ENCODE measurements around the gene VIT.

VIT gene

GRCh38 chr2:36711741-36712314 lies 15.3 kb downstream of the VIT start:
- DNase-seq (ENCODE audit: low spot score) = no peak

GRCh38 chr2:36713310-36713709 lies 16.8 kb downstream of the VIT start:
- no peak for DNase-seq (ENCODE audit: low spot score)

GRCh38 chr2:36716111-36716510 lies 19.6 kb downstream of the VIT start:
- no peak for DNase-seq (ENCODE audit: low spot score)

GRCh38 chr2:36717603-36718266 lies 21.2 kb downstream of the VIT start:
- DNase-seq (ENCODE audit: low spot score) = no peak

GRCh38 chr2:36727550-36727949 lies 31.0 kb downstream of the VIT start:
- DNase-seq (ENCODE audit: low spot score) = no peak

GRCh38 chr2:36729067-36729466 lies 32.6 kb downstream of the VIT start:
- DNase-seq (ENCODE audit: low spot score) = no peak

- DNase-seq (ENCODE audit: low spot score) = no peak
Observed at GRCh38 chr2:36731941-36732672, 35.6 kb downstream of the VIT start.

GRCh38 chr2:36732673-36733036 lies 36.1 kb downstream of the VIT start:
- no peak for DNase-seq (ENCODE audit: low spot score)

GRCh38 chr2:36733215-36733614 lies 36.7 kb downstream of the VIT start:
- DNase-seq (ENCODE audit: low spot score) = no peak

GRCh38 chr2:36734304-36734703 lies 37.8 kb downstream of the VIT start:
- no peak for DNase-seq (ENCODE audit: low spot score)

GRCh38 chr2:36737131-36737750 lies 40.7 kb downstream of the VIT start:
- DNase-seq (ENCODE audit: low spot score) = no peak

- no peak for DNase-seq (ENCODE audit: low spot score)
Observed at GRCh38 chr2:36740061-36740460, 43.6 kb downstream of the VIT start.

GRCh38 chr2:36741188-36741837 lies 44.8 kb downstream of the VIT start:
- DNase-seq (ENCODE audit: low spot score) = no peak

- DNase-seq (ENCODE audit: low spot score) = no peak
Observed at GRCh38 chr2:36743954-36744353, 47.4 kb downstream of the VIT start.

- DNase-seq (ENCODE audit: low spot score) = no peak
Observed at GRCh38 chr2:36748166-36748565, 51.7 kb downstream of the VIT start.

- no peak for DNase-seq (ENCODE audit: low spot score)
Observed at GRCh38 chr2:36750101-36750500, 53.6 kb downstream of the VIT start.

GRCh38 chr2:36753706-36754221 lies 57.3 kb downstream of the VIT start:
- DNase-seq (ENCODE audit: low spot score) = no peak

GRCh38 chr2:36754578-36754977 lies 58.1 kb downstream of the VIT start:
- no peak for DNase-seq (ENCODE audit: low spot score)

GRCh38 chr2:36756438-36756837 lies 59.9 kb downstream of the VIT start:
- no peak for DNase-seq (ENCODE audit: low spot score)

- DNase-seq (ENCODE audit: low spot score) = no peak
Observed at GRCh38 chr2:36762764-36763490, 66.4 kb downstream of the VIT start.

- no peak for DNase-seq (ENCODE audit: low spot score)
Observed at GRCh38 chr2:36769106-36769505, 72.6 kb downstream of the VIT start.
